OCI-LY1 (cell line): Measurements from ENCODE around the gene ACACA.

Experiments
- CTCF ChIP-seq: fragments of 200-600 bp; sonication (generic), shearing (Covaris generic); IDR thresholded peaks from 2 replicates; pipeline ENCODE4 v1.5.1; 2017; ENCODE audit warnings: mild to moderate bottlenecking, antibody characterized with exemption, low read length, moderate library complexity, mixed read lengths
- EZH2 ChIP-seq: fragments of 200-600 bp; sonication (generic), shearing (Covaris generic); IDR thresholded peaks from 2 replicates; pipeline ENCODE4 v1.8.0; 2017; ENCODE audit warnings: borderline replicate concordance, mixed run types, mild to moderate bottlenecking, antibody characterized with exemption, low read length, moderate library complexity, mixed read lengths

GRCh38 chr17:37286430-37286829 lies 120.2 kb downstream of the ACACA start:
- TF ChIP-seq CTCF (no peak), EZH2 (no peak)
